ENCODE results near the gene NUAK1.

DNA sequence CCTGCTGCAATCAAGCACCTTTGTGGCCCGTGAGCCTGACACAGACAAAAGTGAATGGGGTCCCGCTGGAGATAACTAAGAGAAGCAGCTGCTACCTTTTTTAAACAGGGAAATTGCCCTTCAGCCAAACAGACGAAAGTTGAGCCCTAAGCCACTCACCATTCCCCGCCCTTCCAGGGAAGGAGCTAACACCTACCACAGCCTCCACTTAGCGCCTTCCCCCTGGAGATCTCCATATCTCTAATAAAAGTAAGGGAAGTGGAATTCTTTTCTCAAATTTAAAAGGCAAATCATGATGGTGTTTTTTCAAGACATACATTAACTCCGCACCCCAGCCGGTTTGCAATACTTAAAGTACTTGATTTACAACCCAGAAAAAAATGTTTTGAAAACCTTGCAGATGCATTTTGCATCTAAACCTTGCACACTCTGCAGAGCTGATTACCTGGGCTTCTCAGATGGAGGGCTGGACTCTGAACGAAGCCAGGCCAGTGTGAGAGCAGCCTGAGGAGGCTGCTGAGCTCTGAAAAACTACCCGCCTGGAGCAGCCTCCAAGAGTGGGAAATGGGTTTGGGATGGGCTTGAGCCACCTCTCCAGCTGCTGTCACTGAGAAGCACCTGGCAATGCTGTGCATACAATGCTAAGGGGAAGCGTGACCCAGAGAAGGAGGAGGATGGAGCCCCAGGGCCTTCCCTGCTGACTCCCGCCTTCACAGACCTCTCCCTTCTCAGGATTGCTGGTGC is 10.0 kb downstream of the NUAK1 start:
- TF ChIP-seq, protein P1, sequence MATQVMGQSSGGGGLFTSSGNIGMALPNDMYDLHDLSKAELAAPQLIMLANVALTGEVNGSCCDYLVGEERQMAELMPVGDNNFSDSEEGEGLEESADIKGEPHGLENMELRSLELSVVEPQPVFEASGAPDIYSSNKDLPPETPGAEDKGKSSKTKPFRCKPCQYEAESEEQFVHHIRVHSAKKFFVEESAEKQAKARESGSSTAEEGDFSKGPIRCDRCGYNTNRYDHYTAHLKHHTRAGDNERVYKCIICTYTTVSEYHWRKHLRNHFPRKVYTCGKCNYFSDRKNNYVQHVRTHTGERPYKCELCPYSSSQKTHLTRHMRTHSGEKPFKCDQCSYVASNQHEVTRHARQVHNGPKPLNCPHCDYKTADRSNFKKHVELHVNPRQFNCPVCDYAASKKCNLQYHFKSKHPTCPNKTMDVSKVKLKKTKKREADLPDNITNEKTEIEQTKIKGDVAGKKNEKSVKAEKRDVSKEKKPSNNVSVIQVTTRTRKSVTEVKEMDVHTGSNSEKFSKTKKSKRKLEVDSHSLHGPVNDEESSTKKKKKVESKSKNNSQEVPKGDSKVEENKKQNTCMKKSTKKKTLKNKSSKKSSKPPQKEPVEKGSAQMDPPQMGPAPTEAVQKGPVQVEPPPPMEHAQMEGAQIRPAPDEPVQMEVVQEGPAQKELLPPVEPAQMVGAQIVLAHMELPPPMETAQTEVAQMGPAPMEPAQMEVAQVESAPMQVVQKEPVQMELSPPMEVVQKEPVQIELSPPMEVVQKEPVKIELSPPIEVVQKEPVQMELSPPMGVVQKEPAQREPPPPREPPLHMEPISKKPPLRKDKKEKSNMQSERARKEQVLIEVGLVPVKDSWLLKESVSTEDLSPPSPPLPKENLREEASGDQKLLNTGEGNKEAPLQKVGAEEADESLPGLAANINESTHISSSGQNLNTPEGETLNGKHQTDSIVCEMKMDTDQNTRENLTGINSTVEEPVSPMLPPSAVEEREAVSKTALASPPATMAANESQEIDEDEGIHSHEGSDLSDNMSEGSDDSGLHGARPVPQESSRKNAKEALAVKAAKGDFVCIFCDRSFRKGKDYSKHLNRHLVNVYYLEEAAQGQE (IDR thresholded peaks at IDR 0.05; ENCODE audit: insufficient read depth in 1 of 2, low read depth in 2 of 2, low read length in 2 of 2), result no peak
- TF ChIP-seq POLR2AphosphoS5 (IDR thresholded peaks at IDR 0.05; ENCODE audit: low read depth, low read length) (no peak), TAF1 (IDR thresholded peaks at IDR 0.05; ENCODE audit: borderline replicate concordance, insufficient read depth, low read length) (no peak), FOXP2 (optimal IDR thresholded peaks at IDR 0.05; ENCODE audit: borderline replicate concordance, extremely low read depth, extremely low read length, insufficient read depth) (no peak), SIN3A (IDR thresholded peaks at IDR 0.05; ENCODE audit: borderline replicate concordance, insufficient read depth, low read length) (no peak)
